ENCODE data around the gene TTLL5. TPM values are rescaled to one million over a fixed set of nuclear protein-coding genes. Genes with fewer than 3 reads are reported as not detected.
"Not testable (repeated sequence)": the region's sequence is repeated elsewhere in the genome, so short reads cannot be mapped to it uniquely, and the experiment has no call there.

The TTLL5 gene
- total and polyA plus RNA-seq, 2 donors = 16.1 to 46.4 TPM

- WGBS = 95% methylated on average over 2 of the region's 2 CpGs
- no peaks in the 10 kb centered on the region for H3K36me3 ChIP-seq (ENCODE audit: insufficient read depth)
- no peak for DNase-seq (ENCODE audit: extremely low spot score)
- no peak overlapping the region for H3K4me3 ChIP-seq (ENCODE audit: low read depth, low read length)
- H3K27ac ChIP-seq (ENCODE audit: low read depth) = no peak overlapping the region
- peaks cover 1% of the 10 kb centered on the region for H3K4me1 ChIP-seq (ENCODE audit: insufficient read depth)
Observed at GRCh38 chr14:75658957-75659356, 2.1 kb upstream of the TTLL5 start.

- peak overlapping the region; percentile 81 for H3K4me3 ChIP-seq (ENCODE audit: low read depth, low read length)
- no peak for DNase-seq (ENCODE audit: extremely low spot score)
- peak overlapping the region; percentile 68 for H3K27ac ChIP-seq (ENCODE audit: low read depth)
- H3K4me1 ChIP-seq (ENCODE audit: insufficient read depth) = peaks cover 1% of the 10 kb centered on the region
- H3K36me3 ChIP-seq (ENCODE audit: insufficient read depth) = no peaks in the 10 kb centered on the region
- WGBS = 18% methylated on average over 4 of the region's 4 CpGs
Observed at GRCh38 chr14:75660238-75660629, 812 bp upstream of the TTLL5 start.

GRCh38 chr14:75661499-75661814, 411 bp downstream of the TTLL5 start:
- H3K4me1 ChIP-seq (ENCODE audit: insufficient read depth) = peaks cover 1% of the 10 kb centered on the region
- H3K27ac ChIP-seq (ENCODE audit: low read depth) = peak overlapping the region; percentile 76
- H3K36me3 ChIP-seq (ENCODE audit: insufficient read depth) = peaks cover under 1% of the 10 kb centered on the region
- DNase-seq (ENCODE audit: extremely low spot score) = no peak
- WGBS = under 1% methylated on average over 18 of the region's 18 CpGs
- peak overlapping the region; percentile 81 for H3K4me3 ChIP-seq (ENCODE audit: low read depth, low read length)

DNA sequence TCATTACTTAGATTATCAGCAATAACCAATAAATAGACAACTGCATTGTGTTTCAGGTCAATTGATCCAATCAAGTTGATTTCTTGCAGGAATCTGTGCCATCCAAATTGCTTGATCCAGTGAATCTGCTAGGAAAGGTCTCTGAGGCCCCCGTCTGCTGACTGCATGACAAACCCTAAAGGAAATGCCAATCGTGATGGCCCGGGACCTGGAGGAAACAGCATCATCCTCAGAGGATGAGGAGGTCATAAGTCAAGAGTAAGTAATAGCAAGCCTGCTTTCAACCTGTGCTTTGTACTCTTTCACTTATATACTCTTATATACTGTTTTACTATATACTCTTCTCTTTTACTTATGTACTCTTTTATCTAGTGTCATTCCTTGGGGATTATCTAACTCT, 1.9 kb downstream of the TTLL5 start:
- H3K4me3 ChIP-seq (ENCODE audit: low read depth, low read length) = no peak overlapping the region
- no peak for DNase-seq (ENCODE audit: extremely low spot score)
- 75% methylated on average over 3 of the region's 3 CpGs for WGBS
- peaks cover 2% of the 10 kb centered on the region for H3K36me3 ChIP-seq (ENCODE audit: insufficient read depth)
- no peak overlapping the region for H3K27ac ChIP-seq (ENCODE audit: low read depth)
- H3K4me1 ChIP-seq (ENCODE audit: insufficient read depth) = peaks cover 1% of the 10 kb centered on the region

DNA sequence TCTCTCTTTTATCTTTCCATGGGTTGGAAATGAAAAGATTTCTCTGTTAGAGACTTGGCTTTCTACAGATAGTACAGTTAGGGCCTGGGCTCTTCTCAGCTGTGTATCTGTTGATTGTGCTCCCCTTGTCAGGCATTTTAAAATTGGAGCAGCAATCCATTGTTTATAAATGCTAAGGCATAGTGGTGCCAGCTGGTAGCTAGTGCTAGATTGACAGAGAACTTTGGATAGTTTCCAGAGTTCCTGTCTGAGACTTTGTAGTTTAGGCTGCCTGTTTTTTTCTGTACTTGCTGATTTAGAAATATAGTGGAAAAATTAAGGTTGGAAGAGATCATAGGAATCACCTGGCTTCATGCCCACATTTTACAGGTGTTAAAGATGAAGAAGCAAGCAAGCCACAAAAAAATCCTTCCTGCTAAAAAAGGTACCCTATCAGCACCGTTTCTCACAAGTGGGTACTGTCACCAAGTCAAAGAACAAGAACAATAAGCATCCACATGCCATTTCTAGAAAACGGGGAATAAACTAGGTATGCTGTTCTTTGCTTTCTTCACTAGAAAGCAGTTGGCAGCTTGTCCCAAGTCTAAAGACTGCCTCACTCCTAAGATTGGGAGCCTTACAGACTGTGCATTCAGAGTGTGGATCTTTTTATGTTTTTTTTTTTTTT, 6.2 kb downstream of the TTLL5 start:
- H3K27ac ChIP-seq (ENCODE audit: low read depth) = no peak overlapping the region
- H3K4me1 ChIP-seq (ENCODE audit: insufficient read depth) = no peaks in the 10 kb centered on the region
- H3K4me3 ChIP-seq (ENCODE audit: low read depth, low read length) = no peak overlapping the region
- H3K36me3 ChIP-seq (ENCODE audit: insufficient read depth) = peaks cover 6% of the 10 kb centered on the region
- WGBS = 86% methylated on average over 2 of the region's 2 CpGs
- no peak for DNase-seq (ENCODE audit: extremely low spot score)

DNA sequence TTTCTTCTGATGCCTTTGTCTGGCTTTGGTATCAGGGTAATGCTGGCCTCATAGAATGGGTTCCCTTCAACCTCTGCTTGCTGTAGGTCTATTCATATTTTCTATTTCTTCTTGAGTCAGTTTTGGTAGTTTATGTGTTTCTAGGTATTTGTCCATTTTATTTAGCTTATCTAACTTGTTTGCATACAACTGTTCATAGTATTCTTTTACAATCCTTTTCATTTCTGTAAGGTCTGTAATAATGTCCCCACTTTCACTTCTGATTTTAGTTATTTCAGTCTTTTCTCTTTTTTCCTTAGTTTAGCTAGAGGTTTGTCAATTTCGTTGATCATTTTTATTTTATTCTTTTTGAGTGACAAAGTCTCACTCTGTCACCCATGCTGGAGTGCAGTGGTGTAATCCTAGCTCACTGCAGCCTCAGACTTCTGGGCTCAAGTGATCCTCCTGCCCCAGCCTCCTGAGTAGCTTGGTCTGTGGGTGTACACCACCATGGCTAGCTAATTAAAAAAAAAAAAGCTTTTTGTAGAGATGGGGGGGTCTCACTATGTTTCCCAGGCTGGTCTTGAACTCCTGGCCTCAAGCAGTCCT, 11.7 kb downstream of the TTLL5 start:
- Histone ChIP-seq H3K4me1 (ENCODE audit: insufficient read depth) (no peaks in the 10 kb centered on the region), H3K4me3 (ENCODE audit: low read depth, low read length) (no peak overlapping the region), H3K27ac (ENCODE audit: low read depth) (no peak overlapping the region), H3K36me3 (ENCODE audit: insufficient read depth) (peaks cover 4% of the 10 kb centered on the region)
- no peak for DNase-seq (ENCODE audit: extremely low spot score)
- 98% methylated on average over 1 of the region's 1 CpG for WGBS

- 96% methylated on average over 4 of the region's 4 CpGs for WGBS
- no peak overlapping the region for H3K27ac ChIP-seq (ENCODE audit: low read depth)
- H3K36me3 ChIP-seq (ENCODE audit: insufficient read depth) = peaks cover 4% of the 10 kb centered on the region
- no peaks in the 10 kb centered on the region for H3K4me1 ChIP-seq (ENCODE audit: insufficient read depth)
- DNase-seq (ENCODE audit: extremely low spot score) = no peak
- no peak overlapping the region for H3K4me3 ChIP-seq (ENCODE audit: low read depth, low read length)
Observed at GRCh38 chr14:75673345-75674035, 12.4 kb downstream of the TTLL5 start.

DNA sequence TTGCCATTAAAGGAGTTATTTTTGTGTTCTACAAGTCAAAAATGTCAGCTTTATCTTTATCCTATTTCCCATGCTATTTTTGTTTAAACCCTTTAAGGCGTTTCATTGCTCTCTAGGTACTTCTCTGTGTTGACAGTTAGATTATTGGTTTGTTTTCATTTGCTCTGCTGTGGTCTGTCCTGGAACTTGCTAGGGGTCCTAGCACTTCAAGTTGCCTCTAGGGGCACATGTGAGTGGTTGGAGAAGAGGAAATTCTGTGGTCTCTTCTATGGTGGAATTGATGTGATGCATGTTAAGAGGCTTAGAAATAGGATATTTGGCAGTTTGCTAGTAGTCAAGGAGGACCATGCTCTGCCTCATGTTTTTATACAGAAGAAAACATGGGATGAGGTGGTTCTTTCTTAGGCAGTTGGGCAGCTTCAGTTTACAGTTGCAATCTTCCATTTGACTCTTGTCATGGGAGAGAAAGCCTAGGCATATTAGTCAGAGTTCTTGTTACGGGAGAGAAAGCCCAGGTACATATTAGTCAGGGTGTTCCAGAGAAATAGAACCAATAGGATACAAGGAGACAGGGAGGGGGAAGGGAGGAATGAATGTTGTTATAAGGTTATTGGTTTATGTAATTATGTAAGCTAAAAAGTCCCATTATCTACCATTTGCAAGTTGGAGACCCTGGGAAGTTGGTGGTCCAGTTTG, 14.4 kb downstream of the TTLL5 start:
- WGBS = 78% methylated on average over 2 of the region's 2 CpGs
- DNase-seq (ENCODE audit: extremely low spot score) = no peak
- no peak overlapping the region for H3K4me3 ChIP-seq (ENCODE audit: low read depth, low read length)
- no peak overlapping the region for H3K27ac ChIP-seq (ENCODE audit: low read depth)
- H3K4me1 ChIP-seq (ENCODE audit: insufficient read depth) = no peaks in the 10 kb centered on the region
- peaks cover 2% of the 10 kb centered on the region for H3K36me3 ChIP-seq (ENCODE audit: insufficient read depth)

DNA sequence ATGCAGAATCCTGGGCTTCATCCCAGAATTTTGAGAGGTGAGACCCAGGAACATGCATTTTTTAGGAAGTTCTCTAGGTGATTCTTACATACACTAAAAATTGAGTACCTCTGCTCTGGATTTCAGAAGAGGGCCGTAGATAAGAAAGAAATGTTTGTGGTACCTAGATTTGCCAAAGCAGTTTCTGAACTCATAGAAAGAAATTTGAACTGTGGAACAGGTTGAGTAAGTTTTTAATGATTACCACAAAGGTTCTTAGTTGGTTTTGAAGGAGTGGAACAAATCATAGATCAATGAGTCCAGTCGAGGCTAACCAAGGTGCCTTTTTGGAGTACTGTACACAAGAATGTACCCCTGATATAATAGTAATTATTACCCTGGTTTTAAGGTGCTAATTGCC, 24.9 kb downstream of the TTLL5 start:
- peaks cover 6% of the 10 kb centered on the region for H3K36me3 ChIP-seq (ENCODE audit: insufficient read depth)
- 89% methylated on average over 2 of the region's 2 CpGs for WGBS

GRCh38 chr14:75689012-75689411, 28.0 kb downstream of the TTLL5 start:
- Histone ChIP-seq H3K27ac (ENCODE audit: low read depth) (no peak overlapping the region), H3K36me3 (ENCODE audit: insufficient read depth) (no peaks in the 10 kb centered on the region), H3K4me3 (ENCODE audit: low read depth, low read length) (no peak overlapping the region), H3K4me1 (ENCODE audit: insufficient read depth) (no peaks in the 10 kb centered on the region)
- WGBS = 75% methylated on average over 2 of the region's 2 CpGs
- DNase-seq (ENCODE audit: extremely low spot score) = no peak

More for the DNA sequence above, 24.9 kb downstream of the TTLL5 start:
- H3K4me1 ChIP-seq (ENCODE audit: insufficient read depth) = no peaks in the 10 kb centered on the region
- H3K4me3 ChIP-seq (ENCODE audit: low read depth, low read length) = no peak overlapping the region
- no peak for DNase-seq (ENCODE audit: extremely low spot score)
- no peak overlapping the region for H3K27ac ChIP-seq (ENCODE audit: low read depth)

DNA sequence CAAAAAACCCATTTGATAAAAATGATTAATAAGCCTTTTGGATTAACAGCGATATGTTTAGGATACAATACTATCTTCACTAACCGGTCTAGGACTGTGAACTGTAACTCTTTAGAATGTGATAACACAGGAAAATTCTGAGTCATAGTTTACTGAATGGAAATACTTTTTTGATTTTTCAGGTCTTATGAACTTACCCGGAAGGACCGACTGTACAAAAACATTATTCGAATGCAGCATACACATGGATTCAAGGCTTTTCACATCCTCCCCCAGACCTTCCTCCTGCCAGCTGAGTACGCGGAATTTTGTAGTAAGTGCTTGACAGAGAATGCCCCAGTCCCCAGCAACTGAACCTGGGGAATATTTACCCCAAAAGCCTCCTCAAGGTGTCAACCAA, 29.0 kb downstream of the TTLL5 start:
- H3K4me1 ChIP-seq (ENCODE audit: insufficient read depth) = no peaks in the 10 kb centered on the region
- H3K27ac ChIP-seq (ENCODE audit: low read depth) = no peak overlapping the region
- no peak overlapping the region for H3K4me3 ChIP-seq (ENCODE audit: low read depth, low read length)
- WGBS = 92% methylated on average over 7 of the region's 7 CpGs
- no peak for DNase-seq (ENCODE audit: extremely low spot score)
- H3K36me3 ChIP-seq (ENCODE audit: insufficient read depth) = no peaks in the 10 kb centered on the region

- not testable (repeated sequence) for H3K36me3 ChIP-seq (ENCODE audit: insufficient read depth); H3K27ac ChIP-seq (ENCODE audit: low read depth); H3K4me3 ChIP-seq (ENCODE audit: low read depth, low read length); DNase-seq (ENCODE audit: extremely low spot score); H3K4me1 ChIP-seq (ENCODE audit: insufficient read depth)
- WGBS = 93% methylated on average over 6 of the region's 6 CpGs
Observed at GRCh38 chr14:75695025-75695424, 34.0 kb downstream of the TTLL5 start.

DNA sequence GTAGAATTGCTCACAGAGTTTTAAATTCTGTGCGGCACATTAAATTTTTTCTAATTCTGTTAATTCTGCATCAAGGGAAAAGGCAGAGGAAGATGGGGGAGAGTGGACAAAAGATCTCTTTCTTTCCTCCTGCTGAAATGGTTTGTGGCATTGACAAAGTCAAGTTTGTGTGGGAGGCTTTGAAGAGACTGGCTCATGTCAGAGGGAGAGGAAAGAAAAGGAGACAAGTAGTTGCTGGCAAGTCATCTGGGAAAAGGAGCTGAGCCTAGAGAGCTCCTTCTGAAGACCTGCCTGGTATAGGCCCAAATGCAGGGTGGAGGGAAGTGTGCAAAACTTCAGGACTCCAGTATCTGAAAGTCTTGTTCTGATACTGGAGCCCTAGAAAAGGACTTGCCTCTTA, 36.3 kb downstream of the TTLL5 start:
- Histone ChIP-seq H3K27ac (ENCODE audit: low read depth) (no peak overlapping the region), H3K36me3 (ENCODE audit: insufficient read depth) (no peaks in the 10 kb centered on the region), H3K4me3 (ENCODE audit: low read depth, low read length) (no peak overlapping the region), H3K4me1 (ENCODE audit: insufficient read depth) (no peaks in the 10 kb centered on the region)
- DNase-seq (ENCODE audit: extremely low spot score) = no peak
- 91% methylated on average over 1 of the region's 1 CpG for WGBS

DNA sequence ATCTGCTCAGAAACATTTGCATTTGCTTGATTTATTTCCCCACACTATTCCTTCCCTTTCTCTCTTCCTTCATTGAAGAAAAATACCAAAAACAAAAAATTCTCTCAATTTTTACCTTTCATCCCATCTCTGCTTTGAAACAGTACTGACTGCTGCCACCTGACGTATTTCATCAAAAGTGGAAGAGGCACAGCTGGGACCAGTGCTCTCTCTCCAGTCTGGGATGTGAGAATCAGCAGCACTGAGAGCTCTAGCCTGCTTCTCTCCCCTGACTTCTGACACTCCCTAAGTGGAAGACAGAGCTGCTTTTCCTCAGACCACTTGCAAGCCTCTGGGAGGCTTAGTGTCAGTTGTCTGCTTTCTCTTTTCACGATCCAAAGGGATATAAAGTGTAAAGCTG, 36.9 kb downstream of the TTLL5 start:
- H3K27ac ChIP-seq (ENCODE audit: low read depth) = no peak overlapping the region
- no peaks in the 10 kb centered on the region for H3K4me1 ChIP-seq (ENCODE audit: insufficient read depth)
- H3K36me3 ChIP-seq (ENCODE audit: insufficient read depth) = no peaks in the 10 kb centered on the region
- no peak for DNase-seq (ENCODE audit: extremely low spot score)
- H3K4me3 ChIP-seq (ENCODE audit: low read depth, low read length) = no peak overlapping the region
- 86% methylated on average over 2 of the region's 2 CpGs for WGBS

Data from urinary bladder (tissue), 4 donors.